ENCODE measurements around the gene EPHX1. TPM values are rescaled to one million over a fixed set of nuclear protein-coding genes. Genes with fewer than 3 reads are reported as not detected.

The EPHX1 gene
- total and polyA plus RNA-seq, 2 of the 8 experiments (the other 6 are each of a cell fraction or from before 2014, with no cell fraction given) = 45.3 to 79.1 TPM

GRCh38 chr1:225819346-225820192, 9.6 kb downstream of the EPHX1 start (continued):
- TF ChIP-seq JUN (IDR thresholded peaks at IDR 0.05; ENCODE audit: low read depth, low read length) = no peak
- TF ChIP-seq SIN3A (conservative IDR thresholded peaks at IDR 0.05 in 1 of 2, IDR thresholded peaks at IDR 0.05 in 1 of 2; ENCODE audit: low read depth in 1 of 2, low read length in 2 of 2) = no peak
